HFFc6 (cell line): Measurements from ENCODE around the gene HACD3. TPM values are rescaled to one million over a fixed set of nuclear protein-coding genes. Genes with fewer than 3 reads are reported as not detected.
A peak's percentile ranks its signal among the peaks of the same experiment; 100 is the strongest.
"Not testable (repeated sequence)": the region's sequence is repeated elsewhere in the genome, so short reads cannot be mapped to it uniquely, and the experiment has no call there.

Source experiments
- DNase-seq: peaks from one replicate; pipeline ENCODE4 v3.0.0-alpha.2; 2018
- H3K27ac Mint-ChIP-seq: 2 replicates; pipeline ENCODE4 v1.8.0; 2020; ENCODE audit warnings: mild to moderate bottlenecking, mixed read lengths
- H3K27me3 Mint-ChIP-seq: 2 replicates; pipeline ENCODE4 v1.8.0; 2021; ENCODE audit warnings: mild to moderate bottlenecking, moderate library complexity, mixed read lengths; ENCODE audit not compliant: insufficient read depth
- H3K36me3 Mint-ChIP-seq: 2 replicates; pipeline ENCODE4 v1.8.0; 2021; ENCODE audit warnings: low read depth, mixed read lengths
- H3K4me1 Mint-ChIP-seq: 2 replicates; pipeline ENCODE4 v1.8.0; 2020; ENCODE audit warnings: low read depth, mixed read lengths
- H3K4me3 Mint-ChIP-seq: 2 replicates; pipeline ENCODE4 v1.8.0; 2020; ENCODE audit warnings: mild to moderate bottlenecking, moderate library complexity, mixed read lengths
- H3K9me3 Mint-ChIP-seq: 2 replicates; pipeline ENCODE4 v1.8.0; 2020; ENCODE audit warnings: mild to moderate bottlenecking, mixed read lengths
- total RNA-seq, 6 experiments: library from RNA; stranded (reverse); fragmentation: NEBNext Ultra II Directional; extraction: Animal tissue kit (Norgen Biotek cat#: 25700); gene quantifications; 2 replicates in 1 of 6; 3 replicates in 5 of 6; pipeline ENCODE4 v1.2.3, GENCODE V29; 2021
- TF ChIP-seq, protein P1 (sequence below): fragments of 200-600 bp; sonication (generic); IDR thresholded peaks from 2 replicates; pipeline ENCODE4 v1.5.0; 2021; ENCODE audit warnings: antibody characterized with exemption, mild to moderate bottlenecking

HACD3 gene
- total RNA-seq, 6 experiments from 2014 or later: 58.7 to 71.1 (median 65.7) TPM

DNA sequence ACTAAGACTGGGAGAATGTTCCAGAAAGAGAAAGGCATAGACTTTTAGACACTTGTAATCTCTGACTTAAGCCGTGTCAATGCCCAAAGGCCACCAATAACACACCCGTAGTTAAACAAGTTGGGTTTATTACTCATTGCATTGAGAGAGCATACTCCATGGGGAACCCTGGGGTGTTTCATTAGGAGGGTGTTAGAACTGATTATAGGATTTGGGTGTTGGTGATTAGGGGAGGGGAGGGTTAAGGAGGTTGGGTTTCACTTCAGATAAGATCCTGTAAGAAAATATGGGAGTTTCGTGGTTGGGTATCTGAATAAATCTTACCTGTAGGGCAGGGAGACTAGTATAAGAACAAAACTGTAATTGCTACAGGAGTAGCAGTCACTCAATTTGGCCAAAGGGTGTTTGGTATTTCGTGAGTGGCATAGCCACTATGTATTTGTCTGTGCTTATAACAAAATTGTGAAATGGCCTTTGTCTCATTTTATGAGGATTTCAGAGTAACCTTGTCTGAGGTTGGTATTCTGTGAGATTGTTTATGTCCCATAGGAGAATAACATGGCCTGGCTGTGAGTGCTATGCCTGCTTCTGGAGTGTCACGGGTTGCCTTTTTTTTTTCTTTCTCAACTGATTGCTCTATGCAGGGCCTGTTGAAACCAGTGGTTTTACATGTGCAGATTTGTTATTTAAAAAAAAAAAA is 2.9 kb downstream of the HACD3 start:
- TF ChIP-seq, protein P1, sequence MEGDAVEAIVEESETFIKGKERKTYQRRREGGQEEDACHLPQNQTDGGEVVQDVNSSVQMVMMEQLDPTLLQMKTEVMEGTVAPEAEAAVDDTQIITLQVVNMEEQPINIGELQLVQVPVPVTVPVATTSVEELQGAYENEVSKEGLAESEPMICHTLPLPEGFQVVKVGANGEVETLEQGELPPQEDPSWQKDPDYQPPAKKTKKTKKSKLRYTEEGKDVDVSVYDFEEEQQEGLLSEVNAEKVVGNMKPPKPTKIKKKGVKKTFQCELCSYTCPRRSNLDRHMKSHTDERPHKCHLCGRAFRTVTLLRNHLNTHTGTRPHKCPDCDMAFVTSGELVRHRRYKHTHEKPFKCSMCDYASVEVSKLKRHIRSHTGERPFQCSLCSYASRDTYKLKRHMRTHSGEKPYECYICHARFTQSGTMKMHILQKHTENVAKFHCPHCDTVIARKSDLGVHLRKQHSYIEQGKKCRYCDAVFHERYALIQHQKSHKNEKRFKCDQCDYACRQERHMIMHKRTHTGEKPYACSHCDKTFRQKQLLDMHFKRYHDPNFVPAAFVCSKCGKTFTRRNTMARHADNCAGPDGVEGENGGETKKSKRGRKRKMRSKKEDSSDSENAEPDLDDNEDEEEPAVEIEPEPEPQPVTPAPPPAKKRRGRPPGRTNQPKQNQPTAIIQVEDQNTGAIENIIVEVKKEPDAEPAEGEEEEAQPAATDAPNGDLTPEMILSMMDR: no peak
- H3K27me3 Mint-ChIP-seq: no peaks in the 10 kb centered on the region
- H3K4me1 Mint-ChIP-seq: peaks cover 51% of the 10 kb centered on the region
- H3K27ac Mint-ChIP-seq: peak overlapping the region; percentile 40; the same call in 1 of the 2 replicates
- DNase-seq: no peak
- H3K36me3 Mint-ChIP-seq: no peaks in the 10 kb centered on the region; the same call in 1 of the 2 replicates
- H3K4me3 Mint-ChIP-seq: no peak overlapping the region
- H3K9me3 Mint-ChIP-seq: no peaks in the 10 kb centered on the region

DNA sequence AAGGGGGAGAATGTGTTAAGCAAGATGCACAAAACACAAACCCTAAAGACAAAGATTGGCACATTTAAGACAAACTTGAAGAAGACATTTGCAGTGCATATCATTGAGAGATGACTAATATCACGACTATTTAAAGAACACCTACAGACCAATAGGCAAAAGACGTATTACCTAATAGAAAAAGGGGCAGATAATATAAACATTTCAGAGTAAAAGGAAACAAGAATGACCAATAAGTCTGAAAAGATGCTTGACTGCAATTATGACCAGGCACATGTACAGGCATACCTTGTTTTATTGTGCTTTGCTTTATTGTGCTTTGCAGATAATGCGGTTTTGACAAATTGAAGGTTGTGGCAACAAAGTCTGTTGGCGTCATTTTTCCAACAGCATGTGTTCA is 4.9 kb downstream of the HACD3 start:
- Mint-ChIP-seq H3K36me3 (no peaks in the 10 kb centered on the region; the same call in 1 of the 2 replicates), H3K27ac (no peak overlapping the region), H3K9me3 (no peaks in the 10 kb centered on the region), H3K4me3 (no peak overlapping the region), H3K27me3 (no peaks in the 10 kb centered on the region; the same call in 1 of the 2 replicates), H3K4me1 (peaks cover 47% of the 10 kb centered on the region)
- no peak for DNase-seq
- TF ChIP-seq, protein P1: no peak

DNA sequence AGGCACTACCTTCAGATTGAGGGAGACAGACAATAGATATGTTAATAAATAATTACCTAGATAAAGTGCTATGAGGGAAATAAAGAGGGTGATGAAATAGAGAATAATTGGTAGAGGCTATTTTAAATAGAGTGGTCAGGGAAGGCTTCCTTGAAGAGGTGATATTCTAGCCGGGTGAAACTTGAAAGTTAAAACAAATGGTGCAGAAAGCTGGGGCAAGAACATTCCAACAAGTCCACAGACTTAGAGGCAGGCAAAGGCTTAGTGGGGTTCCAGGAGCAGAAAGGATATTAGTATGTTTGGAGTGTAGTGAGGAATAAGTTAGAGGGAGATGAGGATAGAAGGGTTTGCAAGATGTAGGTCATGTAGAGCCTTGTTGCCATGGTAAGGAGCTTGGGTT is 10.1 kb downstream of the HACD3 start:
- H3K36me3 Mint-ChIP-seq: no peaks in the 10 kb centered on the region; the same call in 1 of the 2 replicates
- H3K4me3 Mint-ChIP-seq: no peak overlapping the region
- H3K27ac Mint-ChIP-seq: no peak overlapping the region
- no peak for DNase-seq
- peaks cover 10% of the 10 kb centered on the region for H3K4me1 Mint-ChIP-seq
- TF ChIP-seq, protein P1: no peak
- no peaks in the 10 kb centered on the region for H3K9me3 Mint-ChIP-seq
- H3K27me3 Mint-ChIP-seq: no peaks in the 10 kb centered on the region; the same call in 1 of the 2 replicates

DNA sequence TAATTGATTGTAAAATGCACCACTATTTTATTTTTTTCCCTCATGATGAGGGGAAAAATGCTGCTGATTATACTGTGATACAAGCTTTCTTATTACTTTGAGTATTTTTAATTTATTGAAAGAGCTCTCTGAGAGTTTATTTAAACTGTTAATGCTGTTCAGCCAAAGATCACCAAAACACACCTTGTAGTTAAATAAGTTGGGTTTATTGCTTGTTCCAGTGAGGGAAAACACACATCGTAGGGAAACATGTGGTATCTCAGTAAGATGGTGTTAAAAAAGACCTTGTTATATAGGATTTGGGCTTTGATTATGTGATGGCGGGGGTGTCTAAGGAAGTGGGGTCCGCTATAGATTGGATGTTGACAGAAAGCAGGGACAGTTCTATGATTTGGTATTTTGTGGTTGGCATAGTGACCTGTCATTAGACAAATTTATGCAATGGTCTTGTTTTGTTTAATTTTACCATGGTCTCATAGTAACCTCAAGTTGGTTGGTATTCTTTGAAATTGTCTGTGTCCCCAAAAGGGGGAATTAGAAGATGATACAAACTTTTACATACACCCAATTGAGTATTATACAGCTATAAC is 11.1 kb downstream of the HACD3 start:
- Mint-ChIP-seq H3K9me3 (no peaks in the 10 kb centered on the region), H3K4me1 (peaks cover 6% of the 10 kb centered on the region; the same call in 1 of the 2 replicates), H3K27me3 (no peaks in the 10 kb centered on the region; the same call in 1 of the 2 replicates), H3K4me3 (no peak overlapping the region), H3K27ac (0 out of 2 replicates have a peak overlapping the region, but pooled peaks have one; percentile 7), H3K36me3 (no peaks in the 10 kb centered on the region; the same call in 1 of the 2 replicates)
- DNase-seq: no peak
- TF ChIP-seq, protein P1: no peak

DNA sequence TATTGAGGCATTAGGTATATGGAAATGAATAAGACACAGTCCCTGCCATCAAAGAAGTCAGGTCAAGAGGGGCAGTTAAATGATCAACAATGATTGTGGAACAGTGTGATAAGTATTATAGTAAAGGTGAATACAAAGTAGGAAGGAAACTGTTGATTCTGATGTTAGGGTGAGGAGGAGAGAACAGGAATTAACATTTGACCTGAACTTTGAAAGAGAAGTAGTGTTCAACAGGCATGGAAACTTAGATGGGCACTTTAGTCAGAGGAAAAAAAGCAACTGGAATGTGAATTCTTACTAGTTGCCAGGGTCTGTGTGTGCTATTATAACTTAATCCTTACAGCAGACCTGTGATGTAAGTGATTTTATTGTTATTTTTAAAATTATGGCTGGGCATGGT is 17.6 kb downstream of the HACD3 start:
- H3K36me3 Mint-ChIP-seq: no peaks in the 10 kb centered on the region
- no peak overlapping the region for H3K27ac Mint-ChIP-seq
- H3K9me3 Mint-ChIP-seq: no peaks in the 10 kb centered on the region
- H3K4me3 Mint-ChIP-seq: no peak overlapping the region
- no peak for DNase-seq
- peaks cover 16% of the 10 kb centered on the region for H3K4me1 Mint-ChIP-seq
- H3K27me3 Mint-ChIP-seq: no peaks in the 10 kb centered on the region
- TF ChIP-seq, protein P1: no peak

DNA sequence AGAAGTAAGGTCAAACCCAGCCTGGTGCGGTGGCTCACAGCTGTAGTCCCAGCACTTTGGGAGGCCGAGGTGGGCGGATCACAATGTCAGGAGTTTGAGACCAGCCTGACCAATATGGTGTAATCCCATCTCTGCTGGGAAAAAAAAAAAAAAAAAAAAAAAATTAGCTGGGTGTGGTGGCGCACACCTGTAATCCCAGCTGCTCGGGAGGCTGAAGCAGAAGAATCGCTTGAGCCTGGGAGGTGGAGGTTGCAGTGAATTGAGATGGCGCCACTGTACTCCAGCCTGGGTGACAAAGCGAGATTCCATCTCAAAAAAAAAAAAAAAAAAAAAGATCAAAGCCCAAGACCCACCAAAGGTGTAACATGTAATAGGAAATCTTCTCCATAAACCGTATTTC is 19.0 kb downstream of the HACD3 start:
- H3K9me3 Mint-ChIP-seq, DNase-seq, H3K27me3 Mint-ChIP-seq, H3K27ac Mint-ChIP-seq, H3K4me3 Mint-ChIP-seq: not testable (repeated sequence)
- H3K36me3 Mint-ChIP-seq: peaks cover 12% of the 10 kb centered on the region
- peaks cover 16% of the 10 kb centered on the region for H3K4me1 Mint-ChIP-seq
